ENCODE measurements around the gene PPP3CA.

Gene PPP3CA

DNA sequence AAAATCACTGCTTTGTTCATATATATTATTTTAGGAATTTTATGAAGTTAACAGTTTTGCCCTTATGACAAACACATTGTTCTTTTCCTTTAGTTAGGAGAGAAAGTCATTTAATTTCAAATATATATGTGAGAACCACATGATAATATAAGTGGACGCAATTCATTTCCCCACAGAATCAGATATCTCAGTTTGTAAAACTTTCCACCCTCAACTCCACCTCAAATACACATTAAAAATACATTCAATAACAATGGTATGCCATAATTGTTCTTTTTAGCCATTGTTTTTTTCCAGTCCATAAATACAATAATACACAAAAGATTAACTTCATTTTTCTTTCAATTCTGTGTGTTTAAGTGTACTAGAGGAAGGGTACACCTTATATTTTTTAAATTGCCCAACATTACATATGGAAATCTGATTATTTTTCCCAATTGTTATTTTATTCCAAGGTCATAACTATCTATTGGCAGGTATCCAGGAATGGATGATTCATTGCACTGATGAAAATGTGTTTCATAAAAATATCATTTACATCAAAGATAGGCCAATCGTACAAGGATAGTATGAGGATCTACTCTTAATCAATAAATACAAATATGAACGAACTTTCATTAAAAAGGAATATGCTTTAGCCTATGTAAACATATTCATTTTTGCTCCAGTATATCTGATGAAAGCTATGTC lies 125.0 kb downstream of the PPP3CA start:
- DNase-seq (ENCODE audit: low read depth): peak; percentile 44
- TF ChIP-seq, protein P1, sequence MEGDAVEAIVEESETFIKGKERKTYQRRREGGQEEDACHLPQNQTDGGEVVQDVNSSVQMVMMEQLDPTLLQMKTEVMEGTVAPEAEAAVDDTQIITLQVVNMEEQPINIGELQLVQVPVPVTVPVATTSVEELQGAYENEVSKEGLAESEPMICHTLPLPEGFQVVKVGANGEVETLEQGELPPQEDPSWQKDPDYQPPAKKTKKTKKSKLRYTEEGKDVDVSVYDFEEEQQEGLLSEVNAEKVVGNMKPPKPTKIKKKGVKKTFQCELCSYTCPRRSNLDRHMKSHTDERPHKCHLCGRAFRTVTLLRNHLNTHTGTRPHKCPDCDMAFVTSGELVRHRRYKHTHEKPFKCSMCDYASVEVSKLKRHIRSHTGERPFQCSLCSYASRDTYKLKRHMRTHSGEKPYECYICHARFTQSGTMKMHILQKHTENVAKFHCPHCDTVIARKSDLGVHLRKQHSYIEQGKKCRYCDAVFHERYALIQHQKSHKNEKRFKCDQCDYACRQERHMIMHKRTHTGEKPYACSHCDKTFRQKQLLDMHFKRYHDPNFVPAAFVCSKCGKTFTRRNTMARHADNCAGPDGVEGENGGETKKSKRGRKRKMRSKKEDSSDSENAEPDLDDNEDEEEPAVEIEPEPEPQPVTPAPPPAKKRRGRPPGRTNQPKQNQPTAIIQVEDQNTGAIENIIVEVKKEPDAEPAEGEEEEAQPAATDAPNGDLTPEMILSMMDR (IDR thresholded peaks at IDR 0.05; ENCODE audit: insufficient read depth, low read depth, low read length, missing control alignments): no peak
- no peak overlapping the region for H3K4me3 ChIP-seq (ENCODE audit: low read length)

DNA sequence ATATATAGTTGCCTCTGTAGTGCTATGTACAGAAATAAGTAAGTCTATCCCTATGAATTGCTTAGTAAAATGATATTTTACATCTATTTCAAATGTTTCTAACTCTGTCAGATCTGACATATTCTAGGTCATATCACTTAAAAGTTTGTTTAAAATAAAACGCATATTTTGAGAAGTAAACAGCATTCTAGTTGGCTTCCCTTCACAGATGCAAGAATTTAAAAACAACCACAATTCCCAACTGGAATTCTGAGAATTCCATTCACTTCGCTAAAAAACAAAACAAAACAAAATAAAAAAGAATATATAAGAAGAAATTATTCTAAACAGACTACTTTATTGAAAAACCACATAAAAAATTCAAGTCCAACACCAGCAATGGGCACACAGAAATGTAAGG lies 126.0 kb downstream of the PPP3CA start:
- TF ChIP-seq, protein P1 (IDR thresholded peaks at IDR 0.05; ENCODE audit: insufficient read depth, low read depth, low read length, missing control alignments): no peak
- H3K4me3 ChIP-seq (ENCODE audit: low read length): no peak overlapping the region
- DNase-seq (ENCODE audit: low read depth): no peak

DNA sequence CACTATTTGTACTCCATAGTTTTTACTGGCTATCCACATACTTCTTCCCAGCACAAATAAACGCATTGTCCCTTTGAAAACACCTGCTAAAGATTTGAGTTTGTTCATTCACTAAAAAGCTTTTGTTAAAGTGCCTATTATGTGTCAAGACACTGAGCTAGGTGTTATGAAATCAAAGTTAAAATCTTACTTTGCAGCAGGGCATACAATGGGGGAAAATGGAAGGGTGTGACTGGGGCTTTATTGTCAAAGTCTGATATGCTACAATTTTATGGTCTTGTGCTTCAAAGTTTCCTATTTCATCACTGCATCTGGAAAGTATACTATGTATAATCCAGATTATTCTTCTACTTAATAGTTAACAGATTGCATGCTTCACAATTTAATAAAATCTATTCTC lies 128.4 kb downstream of the PPP3CA start:
- no peak for DNase-seq (ENCODE audit: low read depth)
- H3K4me3 ChIP-seq (ENCODE audit: low read length): no peak overlapping the region
- TF ChIP-seq, protein P1 (IDR thresholded peaks at IDR 0.05; ENCODE audit: insufficient read depth, low read depth, low read length, missing control alignments): no peak

DNA sequence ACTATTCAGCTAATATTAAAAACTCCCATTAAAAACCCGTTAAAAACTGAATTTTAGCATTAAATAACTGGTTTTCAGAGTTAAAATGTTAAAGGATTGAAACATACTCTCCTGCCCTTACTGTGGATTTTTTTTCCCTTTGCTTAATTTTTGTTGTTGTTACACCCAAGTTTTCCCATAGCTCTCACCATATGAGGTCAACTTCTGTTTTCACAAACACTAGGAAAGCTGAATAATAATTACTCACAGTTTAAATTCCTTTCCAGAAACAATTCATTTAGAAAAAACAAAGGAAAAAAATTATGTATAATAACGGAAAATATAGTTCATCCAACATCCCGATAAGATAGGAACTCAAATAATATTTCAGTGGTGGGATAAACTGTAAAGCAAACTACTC lies 129.0 kb downstream of the PPP3CA start:
- no peak overlapping the region for H3K4me3 ChIP-seq (ENCODE audit: low read length)
- TF ChIP-seq, protein P1 (IDR thresholded peaks at IDR 0.05; ENCODE audit: insufficient read depth, low read depth, low read length, missing control alignments): no peak
- no peak for DNase-seq (ENCODE audit: low read depth)

DNA sequence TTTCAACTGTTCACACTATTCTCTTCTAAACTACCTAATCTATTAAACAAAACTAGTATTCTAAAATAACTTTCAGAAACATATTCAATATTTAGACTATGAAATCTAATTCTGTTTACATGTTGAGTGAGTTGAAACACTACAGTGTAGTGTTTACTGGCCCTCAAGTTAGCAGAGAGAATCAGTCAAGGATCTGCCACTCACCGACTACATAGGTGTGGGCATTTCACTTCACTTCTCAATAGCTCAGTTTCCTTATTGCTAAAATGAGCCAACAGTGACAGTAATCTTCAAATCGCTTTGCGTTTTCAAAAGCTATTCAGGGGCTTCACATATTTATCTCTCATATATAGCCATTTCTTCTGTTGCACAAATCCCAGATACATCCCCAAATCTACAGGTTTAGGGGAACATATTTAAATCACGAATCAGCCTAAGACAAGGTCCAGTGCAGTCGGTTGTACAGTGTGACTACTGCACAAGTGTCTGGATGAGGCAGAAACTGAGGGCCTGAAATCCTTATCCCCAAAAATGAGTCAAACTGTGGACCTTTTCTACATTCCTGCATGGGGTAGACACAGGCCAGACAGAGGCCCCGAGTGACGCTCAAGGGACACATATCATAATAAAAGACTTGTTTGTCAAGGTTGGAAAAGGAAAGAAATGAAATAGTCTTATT lies 129.8 kb downstream of the PPP3CA start:
- DNase-seq (ENCODE audit: low read depth): peak; percentile 60
- TF ChIP-seq, protein P1 (IDR thresholded peaks at IDR 0.05; ENCODE audit: insufficient read depth, low read depth, low read length, missing control alignments): no peak
- H3K4me3 ChIP-seq (ENCODE audit: low read length): no peak overlapping the region

DNA sequence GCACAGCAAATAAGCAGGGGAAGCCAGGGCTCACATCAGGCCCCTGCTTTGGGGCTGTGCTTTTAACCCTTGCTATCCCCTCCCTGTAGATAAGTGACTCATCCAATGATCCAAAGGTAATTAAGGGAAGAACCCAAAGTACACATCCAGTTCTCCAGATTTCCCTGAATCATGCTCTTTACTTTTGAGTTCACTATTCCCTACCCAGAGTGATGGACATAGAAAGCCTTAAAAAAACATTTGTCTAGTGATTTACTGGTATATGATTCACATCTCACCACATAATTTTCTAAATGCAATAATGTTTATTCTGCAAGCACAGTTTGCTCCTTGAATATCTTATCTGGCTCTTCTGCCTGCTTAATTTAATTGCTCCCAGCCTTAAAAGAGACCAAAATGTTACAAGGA lies 136.2 kb downstream of the PPP3CA start:
- TF ChIP-seq, protein P1 (IDR thresholded peaks at IDR 0.05; ENCODE audit: insufficient read depth, low read depth, low read length, missing control alignments): no peak
- DNase-seq (ENCODE audit: low read depth): peak; percentile 30
- H3K4me3 ChIP-seq (ENCODE audit: low read length): no peak overlapping the region

Measured in epithelial cell of esophagus (primary cell).